Endodermal cell (in vitro differentiated cells): Measurements from ENCODE around the gene HOXB4. TPM values are rescaled to one million over a fixed set of nuclear protein-coding genes. Genes with fewer than 3 reads are reported as not detected.

Source experiments
- DNase-seq: peaks from one replicate; pipeline ENCODE4 v3.0.0-alpha.2; 2017
- H3K27ac ChIP-seq: 2 replicates; pipeline ENCODE4 v1.5.1; 2013; ENCODE audit warnings: mild to moderate bottlenecking, low read depth, low read length, moderate library complexity
- H3K27me3 ChIP-seq: 2 replicates; pipeline ENCODE4 v1.6.1; 2013; ENCODE audit warnings: mild to moderate bottlenecking, low read length, moderate library complexity; ENCODE audit not compliant: insufficient read depth, control insufficient read depth, poor library complexity, severe bottlenecking
- H3K36me3 ChIP-seq: 2 replicates; pipeline ENCODE4 v1.7.0; 2013; ENCODE audit warnings: mild to moderate bottlenecking, low read length, moderate library complexity; ENCODE audit not compliant: control insufficient read depth, insufficient read depth
- H3K4me1 ChIP-seq: one replicate; pipeline ENCODE4 v1.7.0; 2013; ENCODE audit warnings: low read length; ENCODE audit not compliant: control insufficient read depth, insufficient read depth
- H3K4me3 ChIP-seq: 2 replicates; pipeline ENCODE4 v1.5.1; 2013; ENCODE audit warnings: mild to moderate bottlenecking, low read length, moderate library complexity
- H3K9ac ChIP-seq: 2 replicates; pipeline ENCODE4 v1.6.1; 2013; ENCODE audit warnings: mild to moderate bottlenecking, low read length, moderate library complexity; ENCODE audit not compliant: poor library complexity, severe bottlenecking; ENCODE audit errors: extremely low read depth
- H3K9me3 ChIP-seq: 2 replicates; pipeline ENCODE4 v1.6.1; 2013; ENCODE audit warnings: mild to moderate bottlenecking, low read length, moderate library complexity; ENCODE audit not compliant: control insufficient read depth
- H3K27ac Mint-ChIP-seq: 2 replicates; pipeline ENCODE4 v1.8.0; 2020; ENCODE audit warnings: mixed read lengths
- H3K27me3 Mint-ChIP-seq: 2 replicates; pipeline ENCODE4 v1.8.0; 2021; ENCODE audit warnings: mild to moderate bottlenecking, mixed read lengths; ENCODE audit not compliant: insufficient read depth
- H3K36me3 Mint-ChIP-seq: 2 replicates; pipeline ENCODE4 v1.8.0; 2020; ENCODE audit warnings: low read depth, mixed read lengths
- H3K4me1 Mint-ChIP-seq: 2 replicates; pipeline ENCODE4 v1.8.0; 2020; ENCODE audit warnings: mixed read lengths
- H3K4me3 Mint-ChIP-seq: 2 replicates; pipeline ENCODE4 v1.8.0; 2020; ENCODE audit warnings: mild to moderate bottlenecking, moderate library complexity, mixed read lengths
- H3K9me3 Mint-ChIP-seq: 2 replicates; pipeline ENCODE4 v1.8.0; 2020; ENCODE audit warnings: mild to moderate bottlenecking, mixed read lengths
- CTCF ChIP-seq: fragments of 200-600 bp; sonication (generic); conservative IDR thresholded peaks from 2 replicates; pipeline ENCODE4 v1.5.0; 2021; ENCODE audit warnings: antibody characterized with exemption, mild to moderate bottlenecking
- WGBS, 2 experiments: methylation state at CpG; one replicate each; pipeline versions ENCODE4 v1.1.5 to v1.1.7; 2013; ENCODE audit warnings: missing lambda C conversion rate in 2 of 2, mixed read lengths in 1 of 2; ENCODE audit not compliant: insufficient coverage in 1 of 2, insufficient read length in 1 of 2; 5-methylcytosine and 5-hydroxymethylcytosine counted together
- total RNA-seq, 2 donors: library from RNA; stranded (reverse); fragmentation: NEBNext Ultra II Directional in 1 of 2; extraction: Animal tissue kit (Norgen Biotek cat#: 25700) in 1 of 2; gene quantifications; 2 replicates in 1 of 2; 3 replicates in 1 of 2; pipeline ENCODE4 v1.2.1, GENCODE V29; 2021

HOXB4 gene
- total RNA-seq, 2 donors from 2014 or later = not detected

- H3K36me3 ChIP-seq = no peaks in the 10 kb centered on the region
- H3K36me3 Mint-ChIP-seq = no peaks in the 10 kb centered on the region
- H3K27ac Mint-ChIP-seq = no peak overlapping the region
- DNase-seq = peak; percentile 93
- no peaks in the 10 kb centered on the region for H3K9me3 ChIP-seq
- H3K27me3 Mint-ChIP-seq = peaks cover 96% of the 10 kb centered on the region
- H3K4me3 ChIP-seq = peak overlapping the region; percentile 82
- H3K27ac ChIP-seq = peak overlapping the region; percentile 95
- WGBS, 2 experiments = 0 to 1% methylated on average over 10 to 72 of the region's 72 CpGs
- peak overlapping the region; percentile 46 for H3K4me3 Mint-ChIP-seq
- peaks cover 97% of the 10 kb centered on the region for H3K27me3 ChIP-seq
- peaks cover 27% of the 10 kb centered on the region for H3K4me1 Mint-ChIP-seq
- H3K4me1 ChIP-seq = peaks cover 4% of the 10 kb centered on the region
- H3K9me3 Mint-ChIP-seq = no peaks in the 10 kb centered on the region
- peak; percentile 64 for TF ChIP-seq CTCF
- peak overlapping the region; percentile 6 for H3K9ac ChIP-seq
Measured at GRCh38 chr17:48543107-48543853, 34.9 kb downstream of the HOXB4 start.

DNA sequence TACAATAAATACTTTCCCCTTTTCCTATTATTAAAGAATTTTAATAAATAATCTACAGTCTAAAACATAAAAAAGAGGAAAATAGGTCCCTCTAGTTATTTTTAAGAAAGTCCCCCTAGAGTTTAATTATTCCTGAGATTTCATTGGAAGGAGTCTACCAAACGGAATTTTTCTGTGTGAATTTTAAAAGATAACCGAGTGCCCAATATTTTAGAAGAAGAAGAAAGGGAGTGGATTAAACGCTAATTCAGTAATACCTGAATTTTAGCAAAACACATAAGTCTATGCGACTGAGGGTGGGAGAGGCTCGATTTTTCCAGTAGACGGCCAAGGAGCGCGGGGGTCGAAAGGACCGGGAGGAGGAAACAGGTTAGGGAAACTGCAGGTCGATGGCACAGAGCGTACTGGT is 35.4 kb downstream of the HOXB4 start:
- H3K36me3 ChIP-seq = no peaks in the 10 kb centered on the region
- no peaks in the 10 kb centered on the region for H3K36me3 Mint-ChIP-seq
- no peak for DNase-seq
- H3K9ac ChIP-seq = peak overlapping the region; percentile 6
- no peaks in the 10 kb centered on the region for H3K9me3 Mint-ChIP-seq
- peaks cover 4% of the 10 kb centered on the region for H3K4me1 ChIP-seq
- H3K27ac ChIP-seq = peak overlapping the region; percentile 95
- no peak for TF ChIP-seq CTCF
- no peaks in the 10 kb centered on the region for H3K9me3 ChIP-seq
- H3K27me3 ChIP-seq = peaks cover 91% of the 10 kb centered on the region
- 6 to 14% methylated on average over 10 to 12 of the region's 12 CpGs for WGBS, 2 experiments
- peak overlapping the region; percentile 82 for H3K4me3 ChIP-seq
- peak overlapping the region; percentile 46 for H3K4me3 Mint-ChIP-seq
- H3K4me1 Mint-ChIP-seq = peaks cover 27% of the 10 kb centered on the region
- no peak overlapping the region for H3K27ac Mint-ChIP-seq
- peaks cover 93% of the 10 kb centered on the region for H3K27me3 Mint-ChIP-seq

GRCh38 chr17:48542114-48542656 is 36.0 kb downstream of the HOXB4 start:
- 47 to 62% methylated on average over 7 to 24 of the region's 27 CpGs for WGBS, 2 experiments
- H3K27ac ChIP-seq = peak overlapping the region; percentile 76
- peaks cover 93% of the 10 kb centered on the region for H3K27me3 Mint-ChIP-seq
- no peaks in the 10 kb centered on the region for H3K9me3 ChIP-seq
- DNase-seq = peak; percentile 75
- no peaks in the 10 kb centered on the region for H3K9me3 Mint-ChIP-seq
- H3K4me3 ChIP-seq = peak overlapping the region; percentile 47
- peak overlapping the region; percentile 57 for H3K4me3 Mint-ChIP-seq
- no peak for TF ChIP-seq CTCF
- no peak overlapping the region for H3K9ac ChIP-seq
- no peaks in the 10 kb centered on the region for H3K36me3 Mint-ChIP-seq
- H3K36me3 ChIP-seq = no peaks in the 10 kb centered on the region
- H3K4me1 ChIP-seq = peaks cover 2% of the 10 kb centered on the region
- H3K27me3 ChIP-seq = peaks cover 86% of the 10 kb centered on the region
- no peak overlapping the region for H3K27ac Mint-ChIP-seq
- peaks cover 27% of the 10 kb centered on the region for H3K4me1 Mint-ChIP-seq
